GM20000 (cell line): ENCODE results near the gene FAM149B1.

Experiments used
- DNase-seq: peaks from one replicate; pipeline ENCODE4 v3.0.0; 2012; ENCODE audit warnings: low spot score
- CTCF ChIP-seq: IDR thresholded peaks from 2 replicates; pipeline ENCODE4 v1.5.1; 2012; ENCODE audit warnings: mild to moderate bottlenecking, control low read depth; ENCODE audit errors: extremely low read depth, missing control alignments

The FAM149B1 gene

DNA sequence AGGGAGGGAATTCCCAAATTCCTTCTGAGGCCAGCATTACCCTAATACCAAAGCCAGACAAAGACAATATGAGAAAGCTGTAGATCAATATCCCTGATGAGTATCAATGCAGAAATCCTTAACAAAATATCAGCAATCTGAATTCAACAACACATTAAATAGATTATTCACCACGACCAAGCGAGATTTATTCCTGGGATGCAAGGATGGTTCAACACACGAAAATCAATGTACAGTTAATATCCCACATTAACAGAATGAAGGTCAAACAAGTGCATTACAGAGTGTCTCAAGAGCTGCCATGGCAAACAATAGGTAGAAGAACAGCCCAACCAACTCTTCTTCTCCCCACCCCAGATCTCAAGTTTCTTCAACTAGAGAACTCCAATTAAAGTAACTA is 6.3 kb upstream of the FAM149B1 start:
- DNase-seq: no peak
- no peak for TF ChIP-seq CTCF

- TF ChIP-seq CTCF: no peak
- DNase-seq: no peak
These were observed 4.8 kb upstream of the FAM149B1 start for GRCh38 chr10:73163096-73163495.

GRCh38 chr10:73166972-73167371 is 947 bp upstream of the FAM149B1 start:
- no peak for DNase-seq

DNA sequence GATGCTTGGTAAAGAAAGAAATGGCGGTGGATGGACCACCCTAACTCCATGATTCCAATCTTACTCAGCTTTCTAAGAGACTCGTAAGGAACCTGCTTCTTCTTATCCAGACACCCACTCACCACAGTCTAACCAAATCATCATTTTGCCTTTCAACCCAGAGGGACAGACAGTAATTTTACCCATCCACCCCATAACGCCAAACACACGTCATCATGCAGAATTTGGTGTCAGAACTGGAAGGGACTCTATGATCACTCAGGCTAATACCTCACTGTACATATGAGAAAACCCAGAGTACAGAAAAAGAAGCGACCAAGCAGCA is 499 bp upstream of the FAM149B1 start:
- DNase-seq: no peak
- no peak for TF ChIP-seq CTCF

More at GRCh38 chr10:73166972-73167371, 947 bp upstream of the FAM149B1 start:
- no peak for TF ChIP-seq CTCF

- no peak for TF ChIP-seq CTCF
- no peak for DNase-seq
These were observed 515 bp downstream of the FAM149B1 start for GRCh38 chr10:73168465-73168803.

- DNase-seq: no peak
- no peak for TF ChIP-seq CTCF
These were observed 1.4 kb downstream of the FAM149B1 start for GRCh38 chr10:73169320-73169719.

- no peak for TF ChIP-seq CTCF
- DNase-seq: no peak
These were observed 4.9 kb downstream of the FAM149B1 start for GRCh38 chr10:73172867-73173266.
